Astrocyte of the cerebellum (primary cell): ENCODE measurements around the gene DNAH5.

ENCODE experiments used
- DNase-seq: peaks from one replicate; pipeline ENCODE4 v3.0.0-alpha.2; 2011; ENCODE audit warnings: low read depth
- H3K4me3 ChIP-seq: 2 replicates; pipeline ENCODE4 v1.5.1; 2011; ENCODE audit warnings: mild to moderate bottlenecking, low read depth, low read length, moderate library complexity
- CTCF ChIP-seq: IDR thresholded peaks from 2 replicates; pipeline ENCODE4 v1.5.1; 2012; ENCODE audit warnings: low read length, low read depth, moderate library complexity, mild to moderate bottlenecking; ENCODE audit errors: missing control alignments
- in situ Hi-C: cut with HindIII; loops from 2 replicates; pipeline ENCODE4 v1.10.0; 2017; ENCODE audit warnings: low sequenced_read_pairs

Gene DNAH5

GRCh38 chr5:13704396-13704795 lies 240.1 kb downstream of the DNAH5 start:
- no peak overlapping the region for H3K4me3 ChIP-seq
- no peak for DNase-seq
- no peak for TF ChIP-seq CTCF
- in situ Hi-C loops = no loop called here

GRCh38 chr5:13700626-13701025 lies 243.9 kb downstream of the DNAH5 start:
- TF ChIP-seq CTCF = no peak
- DNase-seq = no peak
- in situ Hi-C loops = no loop called here
- no peak overlapping the region for H3K4me3 ChIP-seq

- TF ChIP-seq CTCF = no peak
- DNase-seq = no peak
- in situ Hi-C loops = no loop called here
- no peak overlapping the region for H3K4me3 ChIP-seq
Measured at GRCh38 chr5:13698885-13699284, 245.6 kb downstream of the DNAH5 start.

GRCh38 chr5:13695076-13695712 lies 249.3 kb downstream of the DNAH5 start:
- in situ Hi-C loops = no loop called here
- no peak for TF ChIP-seq CTCF
- no peak for DNase-seq

GRCh38 chr5:13692172-13692571 lies 252.3 kb downstream of the DNAH5 start:
- in situ Hi-C loops = no loop called here
- H3K4me3 ChIP-seq = no peak overlapping the region
- no peak for TF ChIP-seq CTCF
- DNase-seq = no peak

More at GRCh38 chr5:13695076-13695712, 249.3 kb downstream of the DNAH5 start:
- H3K4me3 ChIP-seq = no peak overlapping the region

- DNase-seq = no peak
- TF ChIP-seq CTCF = no peak
- no peak overlapping the region for H3K4me3 ChIP-seq
- in situ Hi-C loops = no loop called here
Measured at GRCh38 chr5:13676531-13676930, 268.0 kb downstream of the DNAH5 start.
